T-helper 22 cell (primary cell): ENCODE measurements around the gene CC2D2A.

Experiments
- DNase-seq: peaks from one replicate; pipeline ENCODE4 v3.0.0-alpha.2; 2020; ENCODE audit warnings: low read depth

The CC2D2A gene

GRCh38 chr4:15466596-15466995, 3.1 kb upstream of the CC2D2A start:
- DNase-seq, result no peak

DNA sequence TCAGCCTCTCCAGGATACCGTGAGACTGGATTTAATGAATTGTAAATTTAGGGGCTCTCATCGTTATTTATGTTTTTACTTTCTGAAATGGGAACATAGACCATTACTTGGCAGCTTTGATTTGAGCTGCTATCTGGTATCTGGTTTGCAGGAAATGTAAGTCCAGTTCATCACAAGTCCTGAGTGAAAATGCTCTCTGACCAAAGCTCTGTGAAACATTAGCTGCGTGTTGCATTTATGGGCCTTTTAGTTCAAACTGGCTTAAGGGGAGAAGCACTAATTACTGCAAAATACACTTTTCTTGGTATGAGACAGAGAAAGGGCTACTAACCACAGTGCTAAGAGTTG, 420 bp downstream of the CC2D2A start:
- no peak for DNase-seq

GRCh38 chr4:15476396-15476795, 6.7 kb downstream of the CC2D2A start:
- DNase-seq, result no peak

GRCh38 chr4:15478724-15479088, 9.0 kb downstream of the CC2D2A start:
- DNase-seq, result no peak

- no peak for DNase-seq
Measured at GRCh38 chr4:15479089-15479912, 9.6 kb downstream of the CC2D2A start.

DNA sequence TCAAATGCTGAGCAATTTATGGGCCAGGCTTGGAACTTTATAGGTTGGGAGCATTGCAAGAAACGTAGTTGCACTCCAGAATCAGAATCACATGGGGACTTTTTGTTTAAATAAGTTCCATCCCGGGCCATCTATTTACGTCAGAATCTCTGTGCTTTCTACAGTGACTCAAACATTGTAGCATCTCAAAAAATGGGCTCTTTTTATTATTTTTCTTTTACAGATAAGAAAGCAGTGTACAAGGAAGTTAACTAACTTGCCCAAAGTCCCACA, 10.2 kb downstream of the CC2D2A start:
- DNase-seq, result no peak

GRCh38 chr4:15481961-15482745, 12.5 kb downstream of the CC2D2A start:
- DNase-seq, result no peak

DNA sequence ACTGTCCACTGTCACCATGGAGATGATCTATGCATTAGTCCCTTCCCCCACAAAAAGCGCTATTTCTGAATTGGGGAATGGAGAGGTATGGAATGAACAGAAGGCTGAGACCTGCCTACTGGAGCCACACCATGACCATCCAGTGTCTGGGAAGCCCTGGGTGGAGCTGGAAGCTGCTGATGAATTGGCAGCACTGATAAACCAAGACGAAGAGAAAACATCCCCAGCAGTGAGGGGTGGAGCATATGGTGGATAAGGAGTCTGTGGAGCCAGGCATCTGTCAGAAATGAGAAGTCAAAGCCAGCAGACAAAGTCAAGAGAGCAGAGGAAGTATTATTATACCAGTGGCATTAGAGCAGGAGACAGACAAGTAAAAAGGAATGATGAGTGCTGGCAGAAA, 13.2 kb downstream of the CC2D2A start:
- DNase-seq, result no peak

DNA sequence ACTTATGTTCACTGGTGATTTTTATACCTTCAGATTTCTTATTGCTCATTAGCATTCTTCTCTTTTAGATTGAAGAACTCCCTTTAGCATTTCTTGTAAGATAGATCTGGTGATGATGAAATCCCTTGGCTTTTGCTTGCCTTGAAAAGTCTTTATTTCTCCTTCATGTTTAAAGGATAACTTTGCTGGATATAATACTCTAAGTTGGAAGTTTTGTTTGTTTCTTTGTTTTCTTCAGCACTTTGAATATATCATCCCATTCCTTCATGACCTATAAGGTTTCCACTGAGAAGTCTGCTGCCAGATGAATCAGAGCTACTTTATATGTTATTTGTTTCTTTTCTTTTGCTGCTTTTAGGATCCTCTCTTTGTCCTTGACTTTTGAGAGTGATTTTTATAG, 18.5 kb downstream of the CC2D2A start:
- no peak for DNase-seq

DNA sequence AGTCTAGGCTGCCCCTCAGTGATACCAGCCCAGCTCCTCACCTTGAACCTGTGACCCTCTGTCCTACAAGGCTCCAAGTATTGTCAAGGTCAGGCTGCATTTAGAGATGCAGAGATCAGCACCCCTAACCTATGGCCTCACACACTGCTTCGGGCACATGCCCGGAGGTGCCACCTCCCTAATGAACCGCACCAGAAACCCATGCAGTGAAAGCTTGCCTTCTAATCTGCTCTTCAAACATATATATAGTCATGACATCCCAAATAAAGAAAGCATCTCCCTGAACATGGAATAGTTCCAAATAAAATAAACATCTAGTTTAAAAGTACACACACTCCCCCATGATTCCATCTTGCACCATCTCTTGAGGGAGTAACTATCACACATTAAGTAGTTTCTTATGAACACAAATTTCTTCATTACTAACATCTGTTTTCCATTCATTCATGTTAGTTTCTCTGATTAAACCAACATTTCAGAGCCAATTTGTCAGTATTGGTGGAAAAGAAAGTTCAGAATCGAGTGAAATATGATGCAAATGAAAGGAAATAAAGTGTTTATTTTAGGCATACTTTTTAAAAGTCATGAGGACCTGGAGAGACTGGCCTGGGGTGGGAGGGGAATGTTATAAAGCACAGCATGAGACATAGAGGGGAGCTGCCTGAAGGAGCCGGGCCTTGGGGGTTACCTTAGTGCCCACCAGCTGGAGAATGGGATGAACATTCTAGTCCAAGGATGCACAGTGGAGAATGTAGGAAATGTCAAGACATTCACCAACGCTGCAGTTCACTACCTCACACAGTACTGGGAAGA, 19.2 kb downstream of the CC2D2A start:
- DNase-seq, result no peak

DNA sequence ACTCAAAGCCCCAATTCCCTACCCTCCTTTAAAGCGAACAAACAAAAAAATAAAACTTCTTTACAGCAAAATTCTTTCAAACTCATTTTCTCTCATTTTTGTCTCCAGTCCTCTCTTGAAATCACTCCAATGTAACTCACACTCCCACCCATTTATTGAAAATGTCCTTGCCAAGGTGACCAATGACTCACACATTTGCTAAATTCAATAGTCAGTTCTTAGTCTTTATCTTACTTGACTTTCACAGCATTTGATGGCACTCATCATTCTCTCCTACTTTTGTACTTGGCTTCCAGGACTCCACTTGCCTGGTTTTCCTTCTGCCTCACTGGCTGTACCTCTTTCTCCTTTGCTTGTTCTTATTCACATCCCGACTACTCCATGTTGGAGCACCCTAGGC, 19.9 kb downstream of the CC2D2A start:
- no peak for DNase-seq

DNA sequence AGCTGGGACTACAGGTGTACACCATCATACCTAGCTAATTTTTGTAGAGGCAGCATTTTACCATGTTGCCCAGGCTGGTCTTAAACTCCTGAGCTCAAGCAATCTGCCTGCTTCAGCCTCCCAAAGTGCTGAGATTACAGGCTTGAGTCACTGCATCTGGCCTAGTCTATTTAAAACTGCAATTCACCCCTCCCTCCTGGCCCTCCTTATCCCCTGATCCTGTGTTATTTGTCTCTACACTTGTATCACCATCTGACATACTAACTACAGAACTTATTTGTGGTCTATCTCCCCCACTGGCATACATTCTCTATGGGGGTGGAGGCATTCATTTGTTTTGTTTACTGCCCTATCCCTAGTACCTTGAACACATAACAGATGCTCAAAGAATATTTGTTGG, 23.7 kb downstream of the CC2D2A start:
- DNase-seq, result no peak

DNA sequence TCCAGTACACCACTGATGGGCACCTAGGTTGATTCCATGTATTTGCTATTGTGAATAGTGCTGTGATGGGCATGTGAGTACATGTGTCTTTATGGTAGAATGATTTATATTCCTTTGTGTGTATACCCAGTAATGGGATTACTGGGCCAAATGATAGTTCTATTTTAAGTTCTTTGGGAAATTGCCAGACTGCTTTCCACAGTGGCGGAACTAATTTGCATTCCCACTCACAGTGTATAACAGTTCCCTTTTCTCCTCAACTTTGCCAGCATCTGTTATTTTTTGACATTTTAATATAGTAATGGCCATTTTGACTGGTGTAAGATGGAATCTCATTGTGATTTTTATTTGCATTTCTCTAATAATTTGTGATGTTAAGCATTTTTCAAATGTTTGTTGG, 25.9 kb downstream of the CC2D2A start:
- DNase-seq, result no peak

GRCh38 chr4:15498356-15498755, 28.7 kb downstream of the CC2D2A start:
- DNase-seq, result no peak

GRCh38 chr4:15500701-15501100, 31.0 kb downstream of the CC2D2A start:
- no peak for DNase-seq

DNA sequence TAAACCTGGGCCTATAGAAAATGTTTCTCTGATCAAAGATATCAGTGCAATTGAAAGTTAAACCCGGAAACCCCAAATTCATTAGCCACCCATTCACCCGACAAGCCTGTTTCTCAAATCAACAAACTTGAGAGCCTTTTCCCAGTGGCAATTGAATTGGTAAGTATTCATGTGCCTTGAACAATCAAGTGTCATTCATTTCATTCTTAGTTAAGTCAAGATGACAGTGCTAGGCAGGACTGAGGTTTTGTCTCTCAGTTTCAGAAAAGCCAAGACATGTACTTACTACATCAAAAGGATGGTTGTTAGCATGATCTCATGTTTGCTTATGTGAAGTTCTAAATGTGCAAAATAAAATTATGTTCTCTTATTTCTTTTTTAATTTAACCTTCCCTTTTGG, 32.3 kb downstream of the CC2D2A start:
- no peak for DNase-seq

GRCh38 chr4:15502384-15502783, 32.7 kb downstream of the CC2D2A start:
- DNase-seq, result no peak

DNA sequence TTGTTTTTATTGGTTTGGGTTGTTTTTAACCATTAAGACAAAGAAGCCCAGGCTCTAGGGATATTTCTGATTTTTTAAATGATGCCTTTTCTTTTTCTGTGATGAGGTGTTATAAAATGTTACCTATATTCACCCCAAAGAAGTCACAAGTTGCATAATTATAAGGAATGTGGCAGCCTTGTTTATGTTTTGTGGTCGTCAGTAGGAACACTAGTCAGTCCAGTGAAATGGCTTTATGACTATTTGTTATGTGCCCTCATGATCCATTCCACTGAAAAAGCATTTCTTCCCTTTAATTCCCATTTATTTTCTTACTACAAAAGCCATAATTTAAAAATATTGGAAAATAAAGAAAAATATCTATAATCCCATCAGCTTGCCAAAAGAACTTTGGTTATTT, 34.4 kb downstream of the CC2D2A start:
- DNase-seq, result no peak

DNA sequence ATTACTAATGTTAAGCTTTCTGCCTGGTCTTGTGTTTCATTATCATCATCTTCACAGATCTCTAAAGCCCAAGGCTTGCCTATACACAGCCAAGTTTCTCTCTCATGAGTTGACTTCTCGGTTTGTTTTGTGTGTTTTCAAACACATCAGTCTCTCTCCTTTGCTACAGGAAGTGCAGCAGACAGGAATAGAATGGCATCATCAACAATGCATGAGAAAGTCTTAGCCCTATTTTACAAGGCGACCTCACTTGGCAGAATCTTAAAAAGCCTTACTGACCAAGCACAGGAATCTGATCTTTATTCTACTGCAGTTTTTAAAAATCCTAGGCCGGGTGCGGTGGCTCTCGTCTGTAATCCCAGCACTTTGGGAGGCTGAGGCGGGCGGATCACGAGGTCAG, 36.8 kb downstream of the CC2D2A start:
- DNase-seq, result no peak

DNA sequence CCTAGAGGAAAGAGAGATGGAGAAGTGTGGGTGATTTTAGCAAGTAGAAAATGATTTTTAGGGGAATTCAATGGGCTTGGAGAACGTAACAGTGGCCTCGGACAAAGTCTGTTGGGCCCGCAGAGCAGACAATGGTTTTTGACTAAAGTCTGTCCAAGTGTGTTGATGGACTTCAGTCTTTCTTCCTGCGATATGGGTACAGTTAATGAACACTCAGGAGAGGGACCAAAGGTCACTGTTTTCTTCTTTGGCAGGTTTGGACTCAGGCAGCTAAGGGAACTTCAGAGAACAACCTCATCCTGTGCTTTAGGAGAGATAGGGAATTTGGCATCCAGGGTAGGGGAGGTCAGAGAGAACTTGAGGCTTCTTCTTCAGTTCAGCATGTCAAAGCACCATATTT, 38.0 kb downstream of the CC2D2A start:
- no peak for DNase-seq

- DNase-seq, result no peak
Measured at GRCh38 chr4:15510961-15511360, 41.3 kb downstream of the CC2D2A start.

- no peak for DNase-seq
Measured at GRCh38 chr4:15513545-15513944, 43.9 kb downstream of the CC2D2A start.

DNA sequence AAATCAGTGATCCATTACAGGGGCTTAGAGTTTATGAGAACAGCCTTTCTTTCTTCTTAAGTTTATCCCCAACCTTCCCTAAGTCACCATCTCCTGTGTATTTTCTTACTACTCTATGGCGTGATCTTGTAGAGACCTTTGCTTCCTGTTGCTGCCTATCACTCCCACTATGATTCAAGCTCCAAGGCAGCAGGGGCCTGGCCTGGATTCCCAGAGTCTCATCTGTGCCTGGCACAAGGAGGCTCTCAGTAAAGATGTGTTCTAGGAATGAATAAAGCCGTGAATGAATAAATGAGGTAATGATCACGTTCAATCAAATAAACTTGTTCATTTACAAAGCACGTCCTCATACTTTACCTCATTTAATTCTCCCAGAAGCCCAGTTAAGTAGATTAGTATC, 45.4 kb downstream of the CC2D2A start:
- DNase-seq, result no peak
